ENCODE data around the gene PLEKHM3. TPM values are rescaled to one million over a fixed set of nuclear protein-coding genes. Genes with fewer than 3 reads are reported as not detected.
"Not testable (repeated sequence)": the region's sequence is repeated elsewhere in the genome, so short reads cannot be mapped to it uniquely, and the experiment has no call there.

PLEKHM3 gene
- total RNA-seq, 4 donors from 2014 or later, result 14.9 to 28.3 (median 21.0) TPM

- Histone ChIP-seq H3K27ac (no peak overlapping the region), H3K4me1 (peaks cover 8% of the 10 kb centered on the region), H3K27me3 (no peaks in the 10 kb centered on the region), H3K36me3 (no peaks in the 10 kb centered on the region), H3K9me3 (no peaks in the 10 kb centered on the region), H3K4me3 (no peak overlapping the region)
- DNase-seq (ENCODE audit: low spot score in 2 of 2), result no peak
- TF ChIP-seq POLR2AphosphoS5 (IDR thresholded peaks at IDR 0.05), result no peak
- TF ChIP-seq POLR2A (IDR thresholded peaks at IDR 0.05), result no peak
- TF ChIP-seq CTCF (IDR thresholded peaks at IDR 0.05), result no peak
- TF ChIP-seq EP300 (IDR thresholded peaks at IDR 0.05), result no peak
- 93% methylated on average over 6 of the region's 6 CpGs for WGBS
Measured at GRCh38 chr2:207813942-207814341, 211.4 kb downstream of the PLEKHM3 start.

DNA sequence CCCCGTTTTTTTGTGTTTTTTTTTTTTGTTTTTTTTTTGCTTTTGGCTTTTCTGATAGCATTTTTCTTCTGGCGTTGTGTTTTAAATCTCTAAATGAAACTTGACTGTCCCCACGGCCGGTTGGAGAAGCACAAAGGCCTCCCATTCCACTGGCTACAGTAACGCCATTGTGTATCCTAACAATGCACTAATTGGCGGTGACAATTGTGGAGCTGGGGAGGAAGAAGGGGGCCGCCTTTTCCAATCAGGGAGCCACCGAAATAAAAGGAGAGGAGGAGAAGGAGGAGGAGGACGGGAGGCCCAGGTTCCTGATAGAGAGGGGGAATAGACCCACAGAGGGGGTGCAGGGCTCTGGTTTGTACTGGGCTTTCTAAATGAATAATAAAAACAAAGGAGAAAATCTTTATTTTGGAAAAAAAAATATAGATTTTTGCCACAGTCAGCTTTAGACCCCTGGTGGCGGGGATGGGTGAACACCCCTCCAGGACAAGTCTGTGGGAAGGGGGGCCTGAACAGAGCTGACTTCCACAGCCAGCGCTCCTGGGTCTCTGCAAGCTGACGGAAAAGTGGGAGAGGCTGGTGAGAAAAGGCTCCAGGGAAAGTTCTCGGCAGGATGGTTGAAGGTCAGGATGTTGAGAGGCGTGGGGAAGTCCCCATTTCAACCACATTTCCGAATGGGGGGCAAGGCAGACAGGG lies 212.0 kb downstream of the PLEKHM3 start:
- TF ChIP-seq EP300 (IDR thresholded peaks at IDR 0.05) (no peak), POLR2AphosphoS5 (IDR thresholded peaks at IDR 0.05) (no peak)
- DNase-seq (ENCODE audit: low spot score in 2 of 2), result no peak
- Histone ChIP-seq H3K9me3 (no peaks in the 10 kb centered on the region), H3K4me3 (no peak overlapping the region), H3K36me3 (no peaks in the 10 kb centered on the region), H3K27me3 (no peaks in the 10 kb centered on the region), H3K27ac (no peak overlapping the region), H3K4me1 (peaks cover 8% of the 10 kb centered on the region)
- WGBS, result 80% methylated on average over 15 of the region's 15 CpGs

- DNase-seq (ENCODE audit: low spot score in 2 of 2), result no peak
- Histone ChIP-seq H3K36me3 (no peaks in the 10 kb centered on the region), H3K27me3 (no peaks in the 10 kb centered on the region), H3K4me1 (peaks cover 8% of the 10 kb centered on the region), H3K27ac (no peak overlapping the region), H3K9me3 (no peaks in the 10 kb centered on the region), H3K4me3 (no peak overlapping the region)
- TF ChIP-seq POLR2A (IDR thresholded peaks at IDR 0.05) (no peak), CTCF (IDR thresholded peaks at IDR 0.05) (no peak), EP300 (IDR thresholded peaks at IDR 0.05) (no peak), POLR2AphosphoS5 (IDR thresholded peaks at IDR 0.05) (no peak)
- 90% methylated on average over 3 of the region's 3 CpGs for WGBS
Measured at GRCh38 chr2:207812726-207813080, 212.6 kb downstream of the PLEKHM3 start.

- TF ChIP-seq CTCF (IDR thresholded peaks at IDR 0.05) (no peak), EP300 (IDR thresholded peaks at IDR 0.05) (no peak), POLR2AphosphoS5 (IDR thresholded peaks at IDR 0.05) (no peak), POLR2A (IDR thresholded peaks at IDR 0.05) (no peak)
- Histone ChIP-seq H3K9me3 (no peaks in the 10 kb centered on the region), H3K4me1 (peaks cover 8% of the 10 kb centered on the region), H3K4me3 (no peak overlapping the region), H3K27me3 (no peaks in the 10 kb centered on the region), H3K27ac (no peak overlapping the region), H3K36me3 (no peaks in the 10 kb centered on the region)
- no peak for DNase-seq (ENCODE audit: low spot score in 2 of 2)
- WGBS, result 90% methylated on average over 9 of the region's 9 CpGs
Measured at GRCh38 chr2:207812058-207812725, 213.1 kb downstream of the PLEKHM3 start.

GRCh38 chr2:207811658-207812057 lies 213.7 kb downstream of the PLEKHM3 start:
- not testable (repeated sequence) for H3K27me3 ChIP-seq; H3K4me1 ChIP-seq; H3K27ac ChIP-seq; H3K36me3 ChIP-seq; H3K4me3 ChIP-seq; DNase-seq (ENCODE audit: low spot score in 2 of 2); H3K9me3 ChIP-seq
- 95% methylated on average over 10 of the region's 10 CpGs for WGBS

GRCh38 chr2:207810200-207810788 lies 215.0 kb downstream of the PLEKHM3 start:
- no peak for TF ChIP-seq POLR2A (IDR thresholded peaks at IDR 0.05)
- TF ChIP-seq POLR2AphosphoS5 (IDR thresholded peaks at IDR 0.05), result no peak
- TF ChIP-seq EP300 (IDR thresholded peaks at IDR 0.05), result no peak
- TF ChIP-seq CTCF (IDR thresholded peaks at IDR 0.05), result no peak
- Histone ChIP-seq H3K36me3 (no peaks in the 10 kb centered on the region), H3K27me3 (no peaks in the 10 kb centered on the region), H3K4me1 (peaks cover 8% of the 10 kb centered on the region), H3K9me3 (no peaks in the 10 kb centered on the region), H3K27ac (no peak overlapping the region), H3K4me3 (peak overlapping the region; percentile 32)
- 66% methylated on average over 4 of the region's 4 CpGs for WGBS
- no peak for DNase-seq (ENCODE audit: low spot score in 2 of 2)
